Psoas muscle (tissue), 8 donors: ENCODE measurements around the gene HTR2A. TPM values are rescaled to one million over a fixed set of nuclear protein-coding genes. Genes with fewer than 3 reads are reported as not detected.

Experiments used
- ATAC-seq, 4 donors: fragments of 200-7000 bp; cut with Tn5 transposase; one replicate each; pipeline ENCODE4 v1.9.1; 2020; ENCODE audit warnings: moderate library complexity in 3 of 4, mild to moderate bottlenecking in 2 of 4
- DNase-seq, 2 donors: peaks; one replicate each; pipeline ENCODE4 v3.0.0-alpha.2; 2020
- H3K27ac ChIP-seq: fragments of 200-600 bp; one replicate; pipeline ENCODE4 v1.8.0; 2022
- H3K27me3 ChIP-seq, 3 donors: fragments of 200-600 bp in 1 of 3; one replicate each; pipeline versions ENCODE4 v1.6.1 to v1.8.0; 2013 to 2022; ENCODE audit warnings: low read length in 2 of 3, mild to moderate bottlenecking in 2 of 3, moderate library complexity in 1 of 3; ENCODE audit not compliant: insufficient read depth in 3 of 3
- H3K36me3 ChIP-seq, 2 donors: fragments of 200-600 bp in 1 of 2; one replicate each; pipeline versions ENCODE4 v1.6.1 to v1.8.0; 2013 to 2022; ENCODE audit warnings: low read depth in 1 of 2, mild to moderate bottlenecking in 1 of 2, moderate library complexity in 1 of 2; ENCODE audit not compliant: insufficient read depth in 1 of 2
- H3K4me1 ChIP-seq: fragments of 200-600 bp; one replicate; pipeline ENCODE4 v1.8.0; 2022
- H3K4me3 ChIP-seq: fragments of 200-600 bp; one replicate; pipeline ENCODE4 v1.8.0; 2022; ENCODE audit warnings: mild to moderate bottlenecking
- H3K9me3 ChIP-seq: fragments of 200-600 bp; one replicate; pipeline ENCODE4 v1.8.0; 2022
- CTCF ChIP-seq: fragments of 200-600 bp; IDR thresholded peaks from one replicate; pipeline ENCODE4 v1.8.0; 2022; ENCODE audit warnings: antibody characterized with exemption
- WGBS, 3 donors: extraction: QIAGEN DNeasy Blood & Tissue Kit; methylation state at CpG; one replicate each; pipeline versions ENCODE4 v1.1.6 to v1.1.7; 2013; 5-methylcytosine and 5-hydroxymethylcytosine counted together
- intact Hi-C, 2 donors: fragments of 100-400 bp; cut with DNase I; formaldehyde crosslinking; loops; one replicate each; pipeline versions ENCODE4 v1.11.0 to v1.14.2; 2022
- polyA plus RNA-seq, 3 donors: library from polyadenylated mRNA; stranded (reverse); fragments of 200-250 nt; gene quantifications; one replicate each; pipeline ENCODE4 v1.2.3, GENCODE V29; 2013
- total RNA-seq, 4 donors: library from RNA; stranded (reverse); fragmentation: NEBNext Ultra II Directional in 2 of 4; extraction: Animal tissue kit (Norgen Biotek cat#: 25700) in 2 of 4; gene quantifications; one replicate each; pipeline versions ENCODE4 v1.2.1 to v1.2.4, GENCODE V29; 2021 to 2023
- donor health status: healthy with polysubstance abuse.
- donor health status: DM: no; HTN: no; CAD: no; lungs with moderate emphysema.
- donor health status: Bipolar disorder and iron deficiency.
- donor health status: healthy.
- donor health status: DM: yes; HTN: yes; CAD: no.
- donor health status: DM: no; HTN: no; CAD: no.
- donor health status: DM: no; HTN: no; CAD: no.
- donor health status: DM: yes; HTN: yes; CAD: no.

The HTR2A gene
- total and polyA plus RNA-seq, 7 donors: 0.04 to 0.08 (median 0.04) TPM; not detected in 4

GRCh38 chr13:46782691-46783090, 114.2 kb downstream of the HTR2A start:
- Histone ChIP-seq H3K27ac (no peak overlapping the region), H3K4me3 (no peak overlapping the region), H3K36me3 (peaks cover 5 to 100% of the 10 kb centered on the region in 2 donors), H3K4me1 (no peaks in the 10 kb centered on the region), H3K27me3 (no peaks in the 10 kb centered on the region), H3K9me3 (no peaks in the 10 kb centered on the region)
- WGBS, 3 donors: 67 to 83% (median 67%) methylated on average over 2 of the region's 2 CpGs
- ATAC-seq: no peak
- no peak for TF ChIP-seq CTCF
- no peak for DNase-seq
- intact Hi-C loops: no loop called here

- Histone ChIP-seq H3K27me3 (no peaks in the 10 kb centered on the region), H3K4me3 (no peak overlapping the region), H3K4me1 (no peaks in the 10 kb centered on the region), H3K36me3 (peaks cover 5 to 100% of the 10 kb centered on the region in 2 donors), H3K27ac (no peak overlapping the region), H3K9me3 (no peaks in the 10 kb centered on the region)
- DNase-seq (no peak), ATAC-seq (no peak)
- WGBS, 3 donors: 80 to 94% (median 94%) methylated on average over 1 of the region's 1 CpG
- intact Hi-C loops: no loop called here
- TF ChIP-seq CTCF: no peak
Measured at GRCh38 chr13:46782066-46782465, 114.8 kb downstream of the HTR2A start.

Other genes starting within 250 kb of the HTR2A start
- 10 to 100 TPM; 70.6 to 85.8 (median 80.0) TPM for gene ESD, start 99.9 kb downstream of the HTR2A start, total RNA-seq
- gene ESD, start 99.9 kb downstream of the HTR2A start, polyA plus RNA-seq: 100 to 1,000 TPM in 1 of 3 donors, 10 to 100 TPM in 2; 77.0 to 122 (median 95.6) TPM